Esophagus squamous epithelium (tissue), 4 donors: ENCODE data around the gene IGFBP6.

Experiments
- CTCF ChIP-seq, 6 experiments: fragments of 450-650 bp in 4 of 6; fragments of 200-600 bp in 2 of 6; sonication (generic) in 2 of 6; IDR thresholded peaks; one replicate each; pipeline ENCODE4 v1.5.1; 2016 to 2019; ENCODE audit warnings: antibody characterized with exemption in 6 of 6, mild to moderate bottlenecking in 4 of 6, moderate library complexity in 4 of 6
- POLR2A ChIP-seq, 4 donors: fragments of 450-650 bp; IDR thresholded peaks; one replicate each; pipeline ENCODE4 v1.6.1; 2017; ENCODE audit warnings: antibody characterized with exemption in 4 of 4, mild to moderate bottlenecking in 4 of 4, moderate library complexity in 3 of 4

- TF ChIP-seq CTCF (IDR thresholded peaks at IDR 0.05) (no peak), POLR2A (IDR thresholded peaks at IDR 0.05) (no peak)
These were observed 40.6 kb upstream of the IGFBP6 start for GRCh38 chr12:53056901-53057300.
